CD4-positive, alpha-beta T cell (primary cell): ENCODE measurements around the gene NOTCH2. TPM values are rescaled to one million over a fixed set of nuclear protein-coding genes. Genes with fewer than 3 reads are reported as not detected.

Experiments
- ATAC-seq: fragments of 200-7000 bp; cut with Tn5 transposase; one replicate; pipeline ENCODE4 v1.10.0; 2022; ENCODE audit warnings: mild to moderate bottlenecking; ENCODE audit not compliant: poor library complexity
- CTCF ChIA-PET: fragments of 350-600 bp; sonication (Branson Sonifier 250); formaldehyde crosslinking; loops from one replicate; lab custom pipeline; 2021; ENCODE audit warnings: antibody characterized with exemption, inconsistent platforms; lab: Charles Lee
- POLR2A ChIA-PET: fragments of 350-600 bp; sonication (Branson Sonifier 250); formaldehyde crosslinking; loops from one replicate; lab custom pipeline; 2021; ENCODE audit warnings: antibody characterized with exemption, inconsistent platforms; lab: Charles Lee
- DNase-seq, 14 experiments: peaks; one replicate each; pipeline ENCODE4 v3.0.0-alpha.2; 2013 to 2020; ENCODE audit warnings: mixed read lengths in 2 of 14
- H3K27ac ChIP-seq, 2 donors: one replicate each; pipeline versions ENCODE4 v1.5.1 to v1.7.0; 2013; ENCODE audit warnings: low read length in 2 of 2, low read depth in 1 of 2, mild to moderate bottlenecking in 1 of 2
- H3K27me3 ChIP-seq, 2 experiments: 1 replicate in 1 of 2; 2 replicates in 1 of 2; pipeline versions ENCODE4 v1.6.1 to v1.7.0; 2013; ENCODE audit warnings: low read length in 2 of 2, control low read depth in 1 of 2, mild to moderate bottlenecking in 1 of 2, moderate library complexity in 1 of 2; ENCODE audit not compliant: insufficient read depth in 2 of 2, control insufficient read depth in 1 of 2
- H3K36me3 ChIP-seq: one replicate; pipeline ENCODE4 v1.6.1; 2013; ENCODE audit warnings: low read length, control low read depth; ENCODE audit not compliant: insufficient read depth
- H3K4me1 ChIP-seq: one replicate; pipeline ENCODE4 v1.6.1; 2013; ENCODE audit warnings: low read length, control low read depth; ENCODE audit not compliant: insufficient read depth
- H3K4me3 ChIP-seq: one replicate; pipeline ENCODE4 v1.5.1; 2013; ENCODE audit warnings: mild to moderate bottlenecking, low read length, moderate library complexity
- H3K9me3 ChIP-seq, 2 experiments: 1 replicate in 1 of 2; 2 replicates in 1 of 2; pipeline versions ENCODE4 v1.6.1 to v1.7.0; 2013; ENCODE audit warnings: low read length in 2 of 2, mild to moderate bottlenecking in 2 of 2, control low read depth in 1 of 2, moderate library complexity in 1 of 2; ENCODE audit not compliant: control insufficient read depth in 1 of 2, insufficient read depth in 1 of 2
- H3K27ac Mint-ChIP-seq: one replicate; pipeline ENCODE4 v1.8.0; 2020; ENCODE audit warnings: mixed read lengths
- H3K27me3 Mint-ChIP-seq: one replicate; pipeline ENCODE4 v1.8.0; 2021; ENCODE audit warnings: mixed read lengths
- H3K36me3 Mint-ChIP-seq: one replicate; pipeline ENCODE4 v1.8.0; 2021; ENCODE audit warnings: low read depth, mixed read lengths
- H3K4me1 Mint-ChIP-seq: one replicate; pipeline ENCODE4 v1.8.0; 2021; ENCODE audit warnings: low read depth, mixed read lengths
- H3K4me3 Mint-ChIP-seq: one replicate; pipeline ENCODE4 v1.8.0; 2020; ENCODE audit warnings: mild to moderate bottlenecking, mixed read lengths
- H3K9me3 Mint-ChIP-seq: one replicate; pipeline ENCODE4 v1.8.0; 2020; ENCODE audit warnings: mixed read lengths
- intact Hi-C, 2 experiments: fragments of 100-400 bp; cut with DNase I in 1 of 2; cut with micrococcal nuclease in 1 of 2; formaldehyde crosslinking; loops; one replicate each; pipeline versions ENCODE4 v1.15.1 to v1.9.0; 2023 to 2025; cut with DNase I, micrococcal nuclease
- total RNA-seq, 174 experiments: library from RNA in 2 of 174; stranded (reverse) in 2 of 174; gene quantifications; one replicate each; pipeline ENCODE4 v1.2.3 and lab custom pipeline; 2021 to 2026
- TF ChIP-seq, protein P1 (sequence below): fragments of 200-600 bp; IDR thresholded peaks from one replicate; pipeline ENCODE4 v1.8.0; 2022; ENCODE audit warnings: antibody characterized with exemption, mild to moderate bottlenecking

Gene NOTCH2
- total RNA-seq, 2 experiments from 2014 or later, result 27.5 to 29.4 TPM

DNA sequence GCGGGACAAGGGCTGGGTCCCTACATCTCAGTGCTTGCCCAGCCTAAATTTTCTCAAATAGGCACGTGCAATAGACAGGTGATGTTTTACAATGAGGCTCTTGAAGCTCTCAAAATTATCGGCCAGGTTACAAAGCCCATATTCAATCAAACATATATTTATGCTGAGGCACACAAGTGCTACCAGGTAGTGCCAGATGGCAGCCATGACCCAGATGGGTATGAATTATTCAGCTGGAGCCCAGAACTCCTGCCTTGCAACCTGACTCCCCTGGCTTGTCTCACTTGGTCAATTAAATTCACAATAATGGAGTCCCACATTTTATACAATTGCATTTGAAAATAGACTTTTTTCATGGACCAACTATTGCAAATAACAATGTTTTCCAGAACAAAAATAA lies 160.8 kb downstream of the NOTCH2 start:
- no peak for ATAC-seq
- no peaks in the 10 kb centered on the region for H3K27me3 Mint-ChIP-seq

GRCh38 chr1:119906927-119907652 lies 162.4 kb downstream of the NOTCH2 start:
- Mint-ChIP-seq H3K4me1 (no peaks in the 10 kb centered on the region), H3K27ac (no peak overlapping the region), H3K4me3 (no peak overlapping the region), H3K27me3 (no peaks in the 10 kb centered on the region), H3K36me3 (no peaks in the 10 kb centered on the region), H3K9me3 (peaks cover 12% of the 10 kb centered on the region)
- CTCF ChIA-PET, result no interaction called here
- no peak for ATAC-seq
- H3K36me3 ChIP-seq, result no peaks in the 10 kb centered on the region
- intact Hi-C loops, result no loop called here
- no peak overlapping the region for H3K27ac ChIP-seq
- H3K9me3 ChIP-seq, result peaks cover 7 to 13% of the 10 kb centered on the region in 2 experiments
- DNase-seq, result no peak
- no peaks in the 10 kb centered on the region for H3K27me3 ChIP-seq
- POLR2A ChIA-PET, result no interaction called here
- no peak overlapping the region for H3K4me3 ChIP-seq
- TF ChIP-seq, protein P1, sequence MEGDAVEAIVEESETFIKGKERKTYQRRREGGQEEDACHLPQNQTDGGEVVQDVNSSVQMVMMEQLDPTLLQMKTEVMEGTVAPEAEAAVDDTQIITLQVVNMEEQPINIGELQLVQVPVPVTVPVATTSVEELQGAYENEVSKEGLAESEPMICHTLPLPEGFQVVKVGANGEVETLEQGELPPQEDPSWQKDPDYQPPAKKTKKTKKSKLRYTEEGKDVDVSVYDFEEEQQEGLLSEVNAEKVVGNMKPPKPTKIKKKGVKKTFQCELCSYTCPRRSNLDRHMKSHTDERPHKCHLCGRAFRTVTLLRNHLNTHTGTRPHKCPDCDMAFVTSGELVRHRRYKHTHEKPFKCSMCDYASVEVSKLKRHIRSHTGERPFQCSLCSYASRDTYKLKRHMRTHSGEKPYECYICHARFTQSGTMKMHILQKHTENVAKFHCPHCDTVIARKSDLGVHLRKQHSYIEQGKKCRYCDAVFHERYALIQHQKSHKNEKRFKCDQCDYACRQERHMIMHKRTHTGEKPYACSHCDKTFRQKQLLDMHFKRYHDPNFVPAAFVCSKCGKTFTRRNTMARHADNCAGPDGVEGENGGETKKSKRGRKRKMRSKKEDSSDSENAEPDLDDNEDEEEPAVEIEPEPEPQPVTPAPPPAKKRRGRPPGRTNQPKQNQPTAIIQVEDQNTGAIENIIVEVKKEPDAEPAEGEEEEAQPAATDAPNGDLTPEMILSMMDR, result no peak
- no peaks in the 10 kb centered on the region for H3K4me1 ChIP-seq

More for the DNA sequence above, 160.8 kb downstream of the NOTCH2 start:
- TF ChIP-seq, protein P1, result no peak
- peaks cover 7 to 10% of the 10 kb centered on the region in 2 experiments for H3K9me3 ChIP-seq
- ChIA-PET POLR2A (no interaction called here), CTCF (no interaction called here)
- no peak overlapping the region for H3K4me3 Mint-ChIP-seq
- peaks cover 3% of the 10 kb centered on the region for H3K36me3 ChIP-seq
- no peak overlapping the region for H3K27ac ChIP-seq
- H3K4me1 ChIP-seq, result no peaks in the 10 kb centered on the region
- no peaks in the 10 kb centered on the region for H3K4me1 Mint-ChIP-seq
- no peak overlapping the region for H3K27ac Mint-ChIP-seq
- H3K4me3 ChIP-seq, result no peak overlapping the region
- intact Hi-C loops, result no loop called here
- peaks cover 15% of the 10 kb centered on the region for H3K36me3 Mint-ChIP-seq
- no peaks in the 10 kb centered on the region for H3K27me3 ChIP-seq
- peaks cover 12% of the 10 kb centered on the region for H3K9me3 Mint-ChIP-seq
- DNase-seq, result no peak

GRCh38 chr1:119903443-119903835 lies 166.0 kb downstream of the NOTCH2 start:
- Histone ChIP-seq H3K4me3 (no peak overlapping the region), H3K27me3 (no peaks in the 10 kb centered on the region), H3K36me3 (no peaks in the 10 kb centered on the region), H3K9me3 (peaks cover 7 to 13% of the 10 kb centered on the region in 2 experiments), H3K27ac (no peak overlapping the region), H3K4me1 (no peaks in the 10 kb centered on the region)
- no peak for DNase-seq
- ATAC-seq, result no peak
- intact Hi-C loops, result no loop called here
- no peaks in the 10 kb centered on the region for H3K4me1 Mint-ChIP-seq
- no peak overlapping the region for H3K27ac Mint-ChIP-seq
- ChIA-PET CTCF (no interaction called here), POLR2A (no interaction called here)
- peaks cover 12% of the 10 kb centered on the region for H3K9me3 Mint-ChIP-seq
- TF ChIP-seq, protein P1, result no peak
- no peaks in the 10 kb centered on the region for H3K36me3 Mint-ChIP-seq
- H3K27me3 Mint-ChIP-seq, result no peaks in the 10 kb centered on the region
- H3K4me3 Mint-ChIP-seq, result no peak overlapping the region
